Dendritic cell treated with granulocyte-macrophage colony-stimulating factor and Interleukin-4, amounts not matched to agents 40 ng/mL and 50 ng/mL, for 4 days (primary cell): ENCODE measurements around the gene NFIX.

Experiments used
- H3K27ac Mint-ChIP-seq: one replicate; pipeline ENCODE4 v1.8.0; 2022; ENCODE audit warnings: mild to moderate bottlenecking, mixed read lengths
- H3K27me3 Mint-ChIP-seq: one replicate; pipeline ENCODE4 v1.8.0; 2022; ENCODE audit warnings: mild to moderate bottlenecking, mixed read lengths
- H3K36me3 Mint-ChIP-seq: one replicate; pipeline ENCODE4 v1.8.0; 2022; ENCODE audit warnings: low read depth, mixed read lengths
- H3K4me1 Mint-ChIP-seq: one replicate; pipeline ENCODE4 v1.8.0; 2022; ENCODE audit warnings: low read depth, mixed read lengths
- H3K4me3 Mint-ChIP-seq: one replicate; pipeline ENCODE4 v1.8.0; 2022; ENCODE audit warnings: mild to moderate bottlenecking, moderate library complexity, mixed read lengths
- H3K9me3 Mint-ChIP-seq: one replicate; pipeline ENCODE4 v1.8.0; 2022; ENCODE audit warnings: mixed read lengths
- intact Hi-C: fragments of 100-400 bp; cut with micrococcal nuclease; formaldehyde crosslinking; loops from one replicate; pipeline ENCODE4 v1.15.0; 2022

The NFIX gene

GRCh38 chr19:13086341-13086740 is 91.1 kb downstream of the NFIX start:
- no peaks in the 10 kb centered on the region for H3K9me3 Mint-ChIP-seq
- intact Hi-C loops = no loop called here
- H3K36me3 Mint-ChIP-seq = no peaks in the 10 kb centered on the region
- H3K4me3 Mint-ChIP-seq = no peak overlapping the region
- no peak overlapping the region for H3K27ac Mint-ChIP-seq
- peaks cover 6% of the 10 kb centered on the region for H3K27me3 Mint-ChIP-seq
- H3K4me1 Mint-ChIP-seq = peaks cover 15% of the 10 kb centered on the region

GRCh38 chr19:13087295-13087694 is 92.0 kb downstream of the NFIX start:
- intact Hi-C loops = no loop called here

GRCh38 chr19:13087795-13088537 is 92.7 kb downstream of the NFIX start:
- H3K4me3 Mint-ChIP-seq = no peak overlapping the region
- H3K27ac Mint-ChIP-seq = no peak overlapping the region
- peaks cover 21% of the 10 kb centered on the region for H3K4me1 Mint-ChIP-seq
- no peaks in the 10 kb centered on the region for H3K36me3 Mint-ChIP-seq
- H3K27me3 Mint-ChIP-seq = peaks cover 7% of the 10 kb centered on the region
- H3K9me3 Mint-ChIP-seq = no peaks in the 10 kb centered on the region
- intact Hi-C loops = no loop called here

More at GRCh38 chr19:13087295-13087694, 92.0 kb downstream of the NFIX start:
- Mint-ChIP-seq H3K27ac (no peak overlapping the region), H3K4me1 (peaks cover 21% of the 10 kb centered on the region), H3K27me3 (peaks cover 7% of the 10 kb centered on the region), H3K9me3 (no peaks in the 10 kb centered on the region), H3K36me3 (no peaks in the 10 kb centered on the region), H3K4me3 (no peak overlapping the region)

GRCh38 chr19:13089139-13089856 is 94.0 kb downstream of the NFIX start:
- H3K4me1 Mint-ChIP-seq = peaks cover 27% of the 10 kb centered on the region
- H3K4me3 Mint-ChIP-seq = no peak overlapping the region
- intact Hi-C loops = no loop called here
- H3K9me3 Mint-ChIP-seq = no peaks in the 10 kb centered on the region
- H3K27me3 Mint-ChIP-seq = peaks cover 7% of the 10 kb centered on the region
- H3K27ac Mint-ChIP-seq = no peak overlapping the region
- no peaks in the 10 kb centered on the region for H3K36me3 Mint-ChIP-seq

- Mint-ChIP-seq H3K4me1 (peaks cover 34% of the 10 kb centered on the region), H3K4me3 (no peak overlapping the region), H3K9me3 (no peaks in the 10 kb centered on the region), H3K27me3 (peaks cover 5% of the 10 kb centered on the region), H3K27ac (no peak overlapping the region), H3K36me3 (no peaks in the 10 kb centered on the region)
- intact Hi-C loops = no loop called here
These were observed 94.7 kb downstream of the NFIX start for GRCh38 chr19:13089857-13090507.

GRCh38 chr19:13090511-13091231 is 95.4 kb downstream of the NFIX start:
- Mint-ChIP-seq H3K27ac (peak overlapping the region; percentile 32), H3K4me1 (peaks cover 31% of the 10 kb centered on the region), H3K4me3 (no peak overlapping the region), H3K36me3 (no peaks in the 10 kb centered on the region), H3K27me3 (peaks cover 5% of the 10 kb centered on the region), H3K9me3 (no peaks in the 10 kb centered on the region)
- intact Hi-C loops = no loop called here

- peaks cover 34% of the 10 kb centered on the region for H3K4me1 Mint-ChIP-seq
- no peaks in the 10 kb centered on the region for H3K9me3 Mint-ChIP-seq
- peaks cover 5% of the 10 kb centered on the region for H3K27me3 Mint-ChIP-seq
- intact Hi-C loops = no loop called here
- H3K27ac Mint-ChIP-seq = peak overlapping the region; percentile 32
- H3K36me3 Mint-ChIP-seq = peaks cover 5% of the 10 kb centered on the region
- H3K4me3 Mint-ChIP-seq = no peak overlapping the region
These were observed 96.3 kb downstream of the NFIX start for GRCh38 chr19:13091400-13092157.

- Mint-ChIP-seq H3K4me1 (peaks cover 34% of the 10 kb centered on the region), H3K27ac (no peak overlapping the region), H3K4me3 (no peak overlapping the region), H3K27me3 (peaks cover 5% of the 10 kb centered on the region), H3K36me3 (peaks cover 5% of the 10 kb centered on the region), H3K9me3 (no peaks in the 10 kb centered on the region)
- intact Hi-C loops = no loop called here
These were observed 96.9 kb downstream of the NFIX start for GRCh38 chr19:13092158-13092543.

GRCh38 chr19:13092606-13093235 is 97.4 kb downstream of the NFIX start:
- Mint-ChIP-seq H3K36me3 (peaks cover 6% of the 10 kb centered on the region), H3K4me1 (peaks cover 34% of the 10 kb centered on the region), H3K4me3 (no peak overlapping the region), H3K9me3 (no peaks in the 10 kb centered on the region), H3K27ac (no peak overlapping the region), H3K27me3 (peaks cover 5% of the 10 kb centered on the region)
- intact Hi-C loops = no loop called here

GRCh38 chr19:13093407-13094105 is 98.3 kb downstream of the NFIX start:
- peak overlapping the region; percentile 98 for H3K27ac Mint-ChIP-seq
- H3K9me3 Mint-ChIP-seq = no peaks in the 10 kb centered on the region
- intact Hi-C loops = loop anchor here (1.0 to 2.0 kb wide), 2 partner anchors 10 to 115 kb away; no protein-coding TSS in a partner anchor
- H3K4me3 Mint-ChIP-seq = peak overlapping the region; percentile 92
- H3K27me3 Mint-ChIP-seq = peaks cover 5% of the 10 kb centered on the region
- H3K4me1 Mint-ChIP-seq = peaks cover 43% of the 10 kb centered on the region
- peaks cover 15% of the 10 kb centered on the region for H3K36me3 Mint-ChIP-seq

GRCh38 chr19:13094106-13094504 is 98.8 kb downstream of the NFIX start:
- intact Hi-C loops = loop anchor here (1.0 to 2.0 kb wide), 2 partner anchors 9 to 115 kb away; no protein-coding TSS in a partner anchor
- peaks cover 20% of the 10 kb centered on the region for H3K36me3 Mint-ChIP-seq
- no peaks in the 10 kb centered on the region for H3K9me3 Mint-ChIP-seq
- peaks cover 48% of the 10 kb centered on the region for H3K4me1 Mint-ChIP-seq
- H3K27me3 Mint-ChIP-seq = peaks cover 5% of the 10 kb centered on the region
- peak overlapping the region; percentile 92 for H3K4me3 Mint-ChIP-seq
- peak overlapping the region; percentile 98 for H3K27ac Mint-ChIP-seq

- Mint-ChIP-seq H3K4me3 (peak overlapping the region; percentile 92), H3K27me3 (peaks cover 5% of the 10 kb centered on the region), H3K9me3 (no peaks in the 10 kb centered on the region), H3K4me1 (peaks cover 54% of the 10 kb centered on the region), H3K36me3 (peaks cover 28% of the 10 kb centered on the region), H3K27ac (peak overlapping the region; percentile 98)
- intact Hi-C loops = loop anchor here (1.0 to 2.0 kb wide), 2 partner anchors 8 to 116 kb away; no protein-coding TSS in a partner anchor
These were observed 99.6 kb downstream of the NFIX start for GRCh38 chr19:13094771-13095392.
